HG03108 (cell line): Measurements from ENCODE around the gene AIF1.
A peak's percentile ranks its signal among the peaks of the same experiment; 100 is the strongest.

ENCODE experiments used
- ATAC-seq: cut with Tn5 transposase; IDR thresholded peaks from one replicate; pipeline ENCODE4 v1.9.1; 2021; ENCODE audit warnings: moderate library complexity; ENCODE audit not compliant: unreplicated experiment

The AIF1 gene

GRCh38 chr6:31614684-31615578 is at the start of gene AIF1:
Gene AIF1, plus strand, starts transcription at chr6:31615234. Its CDS starts 96 bp downstream, at chr6:31615330.
- ATAC-seq: no peak

GRCh38 chr6:31567531-31568370 is 47.3 kb upstream of the AIF1 start:
- ATAC-seq: no peak

GRCh38 chr6:31568537-31568961 is 46.5 kb upstream of the AIF1 start:
- ATAC-seq: peak; percentile 46

- ATAC-seq: no peak
These were observed 45.0 kb upstream of the AIF1 start for GRCh38 chr6:31569861-31570536.

- ATAC-seq: peak; percentile 25
These were observed 42.8 kb upstream of the AIF1 start, which contains the start of gene LTA for GRCh38 chr6:31572041-31572911. Gene LTA, plus strand, starts transcription at chr6:31572289. Its CDS starts 454 bp downstream, at chr6:31572743.

GRCh38 chr6:31573239-31574105 is 41.6 kb upstream of the AIF1 start:
- ATAC-seq: no peak

DNA sequence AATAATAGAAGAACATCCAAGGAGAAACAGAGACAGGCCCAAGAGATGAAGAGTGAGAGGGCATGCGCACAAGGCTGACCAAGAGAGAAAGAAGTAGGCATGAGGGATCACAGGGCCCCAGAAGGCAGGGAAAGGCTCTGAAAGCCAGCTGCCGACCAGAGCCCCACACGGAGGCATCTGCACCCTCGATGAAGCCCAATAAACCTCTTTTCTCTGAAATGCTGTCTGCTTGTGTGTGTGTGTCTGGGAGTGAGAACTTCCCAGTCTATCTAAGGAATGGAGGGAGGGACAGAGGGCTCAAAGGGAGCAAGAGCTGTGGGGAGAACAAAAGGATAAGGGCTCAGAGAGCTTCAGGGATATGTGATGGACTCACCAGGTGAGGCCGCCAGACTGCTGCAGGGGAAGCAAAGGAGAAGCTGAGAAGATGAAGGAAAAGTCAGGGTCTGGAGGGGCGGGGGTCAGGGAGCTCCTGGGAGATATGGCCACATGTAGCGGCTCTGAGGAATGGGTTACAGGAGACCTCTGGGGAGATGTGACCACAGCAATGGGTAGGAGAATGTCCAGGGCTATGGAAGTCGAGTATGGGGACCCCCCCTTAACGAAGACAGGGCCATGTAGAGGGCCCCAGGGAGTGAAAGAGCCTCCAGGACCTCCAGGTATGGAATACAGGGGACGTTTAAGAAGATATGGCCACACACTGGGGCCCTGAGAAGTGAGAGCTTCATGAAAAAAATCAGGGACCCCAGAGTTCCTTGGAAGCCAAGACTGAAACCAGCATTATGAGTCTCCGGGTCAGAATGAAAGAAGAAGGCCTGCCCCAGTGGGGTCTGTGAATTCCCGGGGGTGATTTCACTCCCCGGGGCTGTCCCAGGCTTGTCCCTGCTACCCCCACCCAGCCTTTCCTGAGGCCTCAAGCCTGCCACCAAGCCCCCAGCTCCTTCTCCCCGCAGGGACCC is 40.6 kb upstream of the AIF1 start:
- ATAC-seq: no peak

- ATAC-seq: peak; percentile 18
These were observed 39.6 kb upstream of the AIF1 start, which contains the start of gene TNF for GRCh38 chr6:31575335-31575901. Gene TNF, plus strand, starts transcription at chr6:31575565. Its CDS starts 177 bp downstream, at chr6:31575742.

- ATAC-seq: no peak
These were observed 38.9 kb upstream of the AIF1 start for GRCh38 chr6:31575952-31576685.

DNA sequence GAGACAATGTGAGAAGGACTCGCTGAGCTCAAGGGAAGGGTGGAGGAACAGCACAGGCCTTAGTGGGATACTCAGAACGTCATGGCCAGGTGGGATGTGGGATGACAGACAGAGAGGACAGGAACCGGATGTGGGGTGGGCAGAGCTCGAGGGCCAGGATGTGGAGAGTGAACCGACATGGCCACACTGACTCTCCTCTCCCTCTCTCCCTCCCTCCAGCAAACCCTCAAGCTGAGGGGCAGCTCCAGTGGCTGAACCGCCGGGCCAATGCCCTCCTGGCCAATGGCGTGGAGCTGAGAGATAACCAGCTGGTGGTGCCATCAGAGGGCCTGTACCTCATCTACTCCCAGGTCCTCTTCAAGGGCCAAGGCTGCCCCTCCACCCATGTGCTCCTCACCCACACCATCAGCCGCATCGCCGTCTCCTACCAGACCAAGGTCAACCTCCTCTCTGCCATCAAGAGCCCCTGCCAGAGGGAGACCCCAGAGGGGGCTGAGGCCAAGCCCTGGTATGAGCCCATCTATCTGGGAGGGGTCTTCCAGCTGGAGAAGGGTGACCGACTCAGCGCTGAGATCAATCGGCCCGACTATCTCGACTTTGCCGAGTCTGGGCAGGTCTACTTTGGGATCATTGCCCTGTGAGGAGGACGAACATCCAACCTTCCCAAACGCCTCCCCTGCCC is 38.0 kb upstream of the AIF1 start:
- ATAC-seq: no peak

DNA sequence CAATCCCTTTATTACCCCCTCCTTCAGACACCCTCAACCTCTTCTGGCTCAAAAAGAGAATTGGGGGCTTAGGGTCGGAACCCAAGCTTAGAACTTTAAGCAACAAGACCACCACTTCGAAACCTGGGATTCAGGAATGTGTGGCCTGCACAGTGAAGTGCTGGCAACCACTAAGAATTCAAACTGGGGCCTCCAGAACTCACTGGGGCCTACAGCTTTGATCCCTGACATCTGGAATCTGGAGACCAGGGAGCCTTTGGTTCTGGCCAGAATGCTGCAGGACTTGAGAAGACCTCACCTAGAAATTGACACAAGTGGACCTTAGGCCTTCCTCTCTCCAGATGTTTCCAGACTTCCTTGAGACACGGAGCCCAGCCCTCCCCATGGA is 37.5 kb upstream of the AIF1 start:
- no peak for ATAC-seq

- ATAC-seq: no peak
These were observed 36.6 kb upstream of the AIF1 start for GRCh38 chr6:31578184-31579118.

- no peak for ATAC-seq
These were observed 35.9 kb upstream of the AIF1 start for GRCh38 chr6:31579119-31579505.

DNA sequence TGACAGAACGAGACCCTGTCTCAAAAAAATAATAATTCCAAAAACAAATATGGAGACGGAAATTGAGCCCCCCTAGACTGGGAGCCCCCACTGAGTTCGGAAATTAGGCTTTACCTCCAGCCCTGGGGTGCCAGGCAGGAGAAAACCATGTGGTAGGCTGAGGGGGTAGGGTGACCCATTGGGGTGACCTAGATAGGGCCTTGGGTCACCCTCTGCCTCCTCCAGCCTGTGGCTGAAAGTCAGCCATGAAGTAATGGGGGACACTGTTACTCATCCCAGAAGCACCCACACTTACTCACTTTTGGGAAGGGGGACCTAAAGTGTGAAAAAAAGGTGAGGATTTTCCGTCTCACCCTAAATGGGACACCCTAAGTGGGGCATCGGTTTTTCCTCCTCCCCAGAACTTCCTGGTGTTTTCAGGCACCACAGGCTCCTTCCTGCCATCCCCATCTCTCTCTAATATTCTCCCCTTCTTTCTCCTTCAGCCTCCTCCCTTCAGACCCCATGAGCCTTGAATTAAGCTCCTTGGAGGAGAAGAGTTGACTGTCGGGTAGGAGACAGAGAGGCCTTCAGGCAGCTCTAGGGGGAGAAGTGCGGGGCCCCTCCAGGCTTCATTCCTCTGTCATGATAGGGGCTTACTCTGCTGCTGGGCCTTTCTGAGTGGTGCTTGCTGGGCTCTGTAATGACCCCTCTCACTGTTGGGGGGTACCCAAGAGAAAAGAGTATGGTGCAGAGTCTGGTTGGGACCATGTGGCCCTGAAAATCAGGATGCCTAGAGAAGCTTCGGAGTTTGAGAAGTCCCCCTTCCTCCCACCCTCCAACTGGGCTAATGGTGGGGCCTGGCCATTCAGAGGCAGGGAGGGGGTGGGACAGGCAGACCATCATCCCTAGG is 35.2 kb upstream of the AIF1 start:
- no peak for ATAC-seq

DNA sequence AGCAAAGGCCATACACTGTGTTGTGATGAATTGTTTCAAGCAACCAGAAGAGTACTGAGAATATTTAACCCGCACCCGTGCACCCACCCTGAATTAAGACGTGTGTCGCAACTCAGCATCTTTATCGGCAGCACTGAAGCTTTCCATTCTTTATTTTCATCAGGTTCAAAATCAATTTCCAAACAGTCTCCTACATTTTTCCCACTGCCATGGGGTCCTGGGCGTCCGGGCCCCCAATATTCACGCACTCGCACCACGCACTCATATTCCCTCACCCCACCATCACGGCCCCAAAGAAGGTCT is 34.6 kb upstream of the AIF1 start:
- ATAC-seq: no peak
